Measurements from ENCODE around the gene FAM135A.
A peak's percentile ranks its signal among the peaks of the same experiment; 100 is the strongest.
"Not testable (repeated sequence)": the region's sequence is repeated elsewhere in the genome, so short reads cannot be mapped to it uniquely, and the experiment has no call there.

Gene FAM135A

DNA sequence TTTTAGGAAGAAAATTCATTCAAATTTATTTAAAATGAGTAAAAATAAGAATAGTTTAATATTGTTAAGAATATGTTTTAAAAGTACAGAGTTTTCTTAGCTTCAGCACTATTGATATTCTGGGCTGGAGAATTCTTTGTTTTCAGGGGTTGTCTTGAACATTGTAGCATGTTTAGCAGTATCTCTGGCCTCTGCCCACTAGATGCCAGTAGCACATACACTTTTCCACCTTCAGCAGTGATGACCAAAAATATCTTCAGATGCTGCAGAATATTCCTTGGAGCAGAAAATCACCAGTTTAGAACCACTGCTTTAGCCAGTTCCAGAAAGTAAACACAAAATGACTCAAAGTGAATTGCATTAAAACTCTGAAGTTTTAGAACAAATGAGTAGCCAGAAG is 134.0 kb downstream of the FAM135A start:
- no peak for DNase-seq (ENCODE audit: low spot score)

DNA sequence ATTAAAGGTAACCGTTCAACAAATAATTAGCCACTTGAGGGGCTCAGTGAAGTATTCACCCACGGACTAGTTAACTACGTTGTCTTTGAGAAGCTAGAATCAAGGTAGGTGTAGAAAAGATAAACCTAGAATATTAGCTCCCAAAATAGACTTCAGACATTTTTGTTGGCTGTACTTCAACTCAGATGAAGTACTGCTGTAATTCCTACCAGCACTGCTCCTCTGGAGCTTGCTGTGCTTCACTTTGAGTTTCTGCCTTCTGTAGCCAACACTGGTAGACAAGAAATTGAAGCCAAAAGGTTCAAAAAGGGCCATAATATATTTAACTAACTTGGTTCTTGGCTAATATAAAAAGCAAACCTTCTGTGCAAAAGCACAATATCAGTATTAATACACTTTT is 134.6 kb downstream of the FAM135A start:
- no peak for DNase-seq (ENCODE audit: low spot score)

DNA sequence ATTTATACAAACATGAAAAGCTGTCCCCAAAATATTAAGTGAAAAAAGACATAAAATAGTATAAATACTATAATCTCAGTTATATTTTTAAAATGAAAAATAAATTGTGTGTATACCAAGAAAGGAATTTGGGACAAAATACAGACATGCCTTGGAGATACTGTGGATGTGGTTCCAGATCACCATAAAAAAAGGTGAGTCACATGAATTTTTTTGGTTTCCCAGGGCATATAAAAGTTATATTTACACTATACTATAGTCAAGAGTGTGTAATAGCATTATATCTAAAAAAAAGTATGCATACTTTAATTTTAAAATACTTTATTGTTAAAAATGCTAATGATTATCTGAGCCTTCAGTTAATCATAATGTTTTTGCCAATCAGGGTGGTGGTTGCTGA is 136.0 kb downstream of the FAM135A start:
- DNase-seq (ENCODE audit: low spot score): no peak

DNA sequence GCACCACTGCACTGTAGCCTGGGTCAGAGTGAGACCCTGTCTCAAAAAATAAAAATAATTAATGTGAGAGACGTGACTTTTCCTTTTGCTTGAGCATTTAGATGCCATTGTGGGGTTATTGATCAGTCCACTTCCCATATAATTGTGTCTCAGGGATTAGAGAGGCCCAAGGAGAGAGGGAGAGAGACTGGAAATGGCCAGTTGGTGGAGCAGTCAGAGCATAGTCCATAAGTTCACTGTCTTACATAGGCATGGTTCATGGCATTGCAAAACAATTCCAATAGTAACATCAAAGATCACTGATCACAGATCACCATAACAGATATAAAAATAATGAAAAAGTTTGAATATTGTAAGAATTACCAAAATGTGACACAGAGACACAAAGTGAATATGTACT is 138.3 kb downstream of the FAM135A start:
- DNase-seq (ENCODE audit: low spot score): no peak

DNA sequence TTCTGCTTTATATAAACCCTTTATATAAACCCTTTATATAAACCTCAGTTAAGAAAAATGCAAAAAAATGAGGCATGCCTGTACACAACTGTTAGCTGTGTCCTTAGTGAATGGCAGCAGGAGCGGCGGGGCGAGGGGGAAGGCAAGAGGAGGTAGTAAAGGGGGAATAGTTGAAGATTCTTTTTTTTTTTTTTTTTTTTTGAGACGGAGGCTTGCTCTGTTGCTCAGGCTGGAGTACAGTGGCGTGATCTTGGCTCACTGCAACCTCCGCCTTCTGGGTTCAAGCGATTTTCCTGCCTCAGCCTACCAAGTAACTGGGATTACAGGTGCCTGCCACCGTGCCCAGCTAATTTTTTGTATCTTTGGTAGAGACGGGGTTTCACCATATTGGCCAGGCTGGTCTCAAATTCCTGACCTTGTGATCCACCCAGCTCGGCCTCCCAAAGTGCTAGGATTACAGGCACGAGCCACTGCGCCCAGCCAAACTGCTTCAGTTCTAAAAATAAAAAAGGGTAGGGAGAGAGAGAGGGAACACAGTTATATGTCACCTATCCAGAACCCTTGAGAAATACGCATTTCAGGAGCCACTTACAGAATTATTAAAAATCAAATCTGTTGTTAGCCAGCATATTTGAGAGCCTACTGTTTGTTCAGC is 139.1 kb downstream of the FAM135A start:
- DNase-seq (ENCODE audit: low spot score): not testable (repeated sequence)

DNA sequence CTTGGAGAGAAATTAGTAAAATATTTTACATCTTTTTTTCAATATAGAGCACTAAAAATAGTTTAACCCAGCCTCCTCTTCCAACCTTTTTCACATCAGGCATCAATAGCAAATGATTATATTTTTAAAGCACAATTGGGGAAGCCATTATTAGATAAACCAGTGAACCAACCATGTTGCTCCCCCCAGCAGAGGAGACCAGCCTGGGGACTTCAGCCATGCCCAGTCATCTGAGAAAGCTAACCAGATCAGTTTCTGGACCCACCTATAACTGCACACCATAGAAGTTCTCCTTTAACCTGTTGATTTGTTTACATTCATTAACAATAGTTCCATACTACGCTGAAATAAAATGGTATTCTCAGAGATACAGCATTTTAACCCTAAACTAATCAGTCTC is 139.7 kb downstream of the FAM135A start:
- no peak for DNase-seq (ENCODE audit: low spot score)

DNA sequence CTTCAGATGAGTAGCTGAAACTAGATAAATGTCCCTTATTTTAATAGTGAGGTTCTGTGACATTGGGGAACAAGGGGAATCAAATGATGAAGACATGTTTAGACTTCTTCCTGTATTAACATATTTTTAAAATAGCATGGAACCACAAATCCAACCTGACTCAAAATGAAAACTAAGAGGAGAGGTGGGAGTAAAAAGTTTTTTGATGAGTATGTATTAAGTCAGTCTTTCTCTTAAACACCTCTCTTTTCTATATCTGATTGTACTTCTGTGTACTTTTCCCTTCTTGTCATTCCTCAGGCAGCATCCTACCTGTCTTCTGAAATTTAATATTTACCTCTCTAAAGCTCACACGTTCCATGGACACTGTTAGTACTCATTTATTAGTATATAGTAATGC is 144.7 kb downstream of the FAM135A start:
- no peak for DNase-seq (ENCODE audit: low spot score)

DNA sequence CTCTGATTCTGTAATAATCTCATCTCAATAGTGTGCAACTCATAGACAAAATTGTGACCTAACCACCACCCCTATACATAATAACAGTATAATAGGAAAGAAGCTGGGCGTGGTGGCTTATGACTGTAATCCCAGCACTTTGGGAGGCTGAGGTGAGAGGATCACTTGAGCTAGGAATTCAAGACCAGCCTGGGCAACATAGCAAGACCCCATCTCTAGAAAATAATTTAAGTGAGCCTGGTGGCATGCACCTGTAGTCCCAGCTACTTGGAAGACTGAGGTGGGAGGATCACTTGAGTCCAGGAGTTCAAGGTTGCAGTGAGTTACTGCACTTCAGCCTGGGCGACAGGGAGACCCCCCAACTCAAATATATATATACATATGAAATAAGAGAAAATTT is 149.1 kb downstream of the FAM135A start:
- not testable (repeated sequence) for DNase-seq (ENCODE audit: low spot score)

DNA sequence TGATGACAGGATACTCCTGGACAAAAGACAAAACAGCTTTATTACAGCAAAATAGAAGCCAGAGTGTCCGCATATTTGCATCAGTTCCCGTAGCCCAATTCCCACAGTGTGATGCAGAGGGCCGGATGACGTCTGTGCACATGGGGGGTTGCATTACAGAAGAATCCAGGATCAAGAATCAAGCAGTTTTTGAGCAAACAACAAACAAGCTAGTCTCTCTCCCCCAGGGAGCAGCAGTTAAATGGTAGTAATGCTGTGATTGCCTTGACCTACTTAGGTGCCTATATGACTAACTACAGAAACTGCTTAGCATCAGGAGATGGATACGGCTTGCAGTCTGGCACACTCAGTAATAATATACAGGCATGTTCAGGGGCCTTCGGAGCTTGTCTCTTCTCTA is 150.2 kb downstream of the FAM135A start:
- no peak for DNase-seq (ENCODE audit: low spot score)

DNA sequence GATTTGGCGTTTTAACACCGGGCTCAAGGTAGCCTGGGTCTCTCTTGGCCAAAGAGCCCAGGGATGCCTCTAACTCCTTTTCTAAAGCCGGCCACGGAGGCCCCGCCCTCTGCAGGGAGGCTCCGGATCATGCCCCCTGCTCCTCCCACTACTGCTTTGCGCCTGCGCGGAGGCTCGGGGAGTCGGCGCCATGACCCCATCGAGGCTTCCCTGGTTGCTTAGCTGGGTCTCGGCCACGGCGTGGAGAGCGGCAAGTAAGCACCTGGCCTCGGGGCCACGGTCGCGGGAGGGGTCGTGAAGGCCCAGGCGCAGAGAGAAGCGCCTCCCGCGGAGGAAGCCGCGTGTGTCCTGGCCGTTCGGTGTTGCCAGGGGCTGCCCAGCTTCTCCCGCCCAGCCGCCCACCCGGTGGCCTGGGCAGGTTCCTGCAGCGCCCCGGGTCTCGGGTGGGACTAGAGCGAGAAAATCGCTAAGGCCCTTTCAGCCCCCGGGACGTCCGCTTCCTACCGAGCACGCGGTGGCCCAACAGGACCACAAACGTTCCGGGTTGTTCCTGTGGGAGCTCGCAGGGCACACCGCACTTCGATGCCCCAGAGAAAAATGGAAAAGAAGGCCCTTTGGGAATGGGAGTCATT is 153.6 kb downstream of the FAM135A start, which contains the start of gene SDHAF4:
Gene SDHAF4 (plus strand): TSS at position 180 of the 632 bp plus-strand sequence. CDS start 11 bp downstream, at position 191.
- DNase-seq (ENCODE audit: low spot score): peak; percentile 97

DNA sequence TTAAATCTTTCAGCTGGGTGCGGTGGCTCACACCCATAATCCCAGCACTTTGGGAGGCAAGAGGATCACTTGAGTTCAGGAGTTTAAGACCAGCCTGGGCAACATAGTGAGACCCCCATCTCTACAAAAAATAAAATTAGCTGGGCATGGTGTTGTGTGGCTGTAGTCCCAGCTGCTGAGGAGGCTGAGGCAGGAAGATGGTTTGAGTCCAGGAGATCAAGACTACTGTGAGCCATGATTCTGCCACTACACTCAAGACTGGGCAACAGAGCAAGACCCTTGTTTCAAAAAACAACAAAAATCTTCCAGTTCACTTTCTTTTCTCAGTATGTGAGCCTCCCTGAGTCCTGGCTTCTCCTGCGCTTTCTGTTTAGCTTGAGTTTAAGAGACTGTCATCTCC is 161.3 kb downstream of the FAM135A start:
- DNase-seq (ENCODE audit: low spot score): no peak

DNA sequence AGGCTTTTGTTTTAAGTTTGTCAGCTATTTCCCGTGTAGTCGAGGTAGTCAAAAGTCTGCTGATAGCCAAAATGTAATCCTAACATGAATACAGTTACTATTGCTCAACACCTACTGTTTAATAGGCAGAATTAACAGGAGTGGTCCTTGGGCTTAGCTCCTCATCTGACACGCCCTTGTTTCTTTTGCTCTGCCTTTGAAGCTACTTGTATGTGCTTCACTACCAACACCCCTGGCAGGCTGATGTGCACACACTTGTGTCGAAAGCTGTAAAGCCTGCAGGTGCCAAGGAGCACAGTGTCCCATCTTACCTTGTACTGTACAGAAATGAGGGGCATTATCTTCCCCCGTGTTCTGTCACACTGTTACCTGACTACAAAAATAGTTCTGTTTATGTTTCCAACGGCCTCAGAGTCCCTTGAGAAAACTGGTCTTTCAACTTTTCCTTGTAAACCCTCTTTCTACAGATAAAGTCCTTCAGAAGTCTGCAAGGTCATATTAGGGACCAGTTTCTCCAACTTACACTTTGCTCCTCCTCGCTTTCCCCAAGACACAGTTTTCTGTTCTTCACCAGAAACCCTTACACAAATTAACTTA is 162.7 kb downstream of the FAM135A start:
- peak; percentile 11 for DNase-seq (ENCODE audit: low spot score)

DNA sequence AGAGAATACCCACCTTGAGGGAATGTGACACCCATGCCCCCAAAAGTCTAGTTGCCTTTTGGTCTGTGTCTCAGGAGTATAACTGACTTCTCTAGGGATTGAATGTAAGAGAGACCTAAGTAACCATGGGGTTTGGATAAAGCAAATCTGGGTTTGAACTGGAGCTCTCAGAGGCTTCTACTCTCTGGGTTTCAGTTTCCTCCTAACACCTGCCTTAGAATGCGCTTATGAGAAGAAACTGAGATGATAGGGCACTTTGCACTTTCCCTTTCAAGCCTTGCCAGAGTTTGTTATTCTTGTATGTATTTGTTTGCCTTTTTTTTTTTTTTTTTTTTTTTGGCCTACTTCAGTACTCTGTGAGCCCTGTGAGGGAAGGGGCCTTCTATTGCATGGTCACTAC is 172.8 kb downstream of the FAM135A start:
- DNase-seq (ENCODE audit: low spot score): no peak

DNA sequence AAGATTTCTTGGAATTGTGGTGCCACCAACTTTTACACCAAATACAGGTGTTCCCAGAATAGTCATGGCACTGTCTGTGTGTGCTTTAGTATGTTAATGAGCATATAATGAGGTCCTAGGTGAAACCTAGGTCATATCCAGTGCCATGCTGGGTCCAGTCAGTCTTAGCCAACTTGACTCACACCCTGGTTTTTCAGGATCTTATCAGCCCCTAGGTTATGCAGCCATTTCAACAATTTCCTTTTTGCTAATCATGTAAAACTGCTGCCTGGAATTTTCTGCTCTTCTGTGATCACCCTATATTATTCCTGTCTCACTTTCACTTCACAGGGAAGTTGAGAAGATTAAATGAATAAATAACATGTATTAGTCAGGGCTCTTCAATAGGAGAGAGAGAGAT is 177.1 kb downstream of the FAM135A start:
- DNase-seq (ENCODE audit: low spot score): no peak

DNA sequence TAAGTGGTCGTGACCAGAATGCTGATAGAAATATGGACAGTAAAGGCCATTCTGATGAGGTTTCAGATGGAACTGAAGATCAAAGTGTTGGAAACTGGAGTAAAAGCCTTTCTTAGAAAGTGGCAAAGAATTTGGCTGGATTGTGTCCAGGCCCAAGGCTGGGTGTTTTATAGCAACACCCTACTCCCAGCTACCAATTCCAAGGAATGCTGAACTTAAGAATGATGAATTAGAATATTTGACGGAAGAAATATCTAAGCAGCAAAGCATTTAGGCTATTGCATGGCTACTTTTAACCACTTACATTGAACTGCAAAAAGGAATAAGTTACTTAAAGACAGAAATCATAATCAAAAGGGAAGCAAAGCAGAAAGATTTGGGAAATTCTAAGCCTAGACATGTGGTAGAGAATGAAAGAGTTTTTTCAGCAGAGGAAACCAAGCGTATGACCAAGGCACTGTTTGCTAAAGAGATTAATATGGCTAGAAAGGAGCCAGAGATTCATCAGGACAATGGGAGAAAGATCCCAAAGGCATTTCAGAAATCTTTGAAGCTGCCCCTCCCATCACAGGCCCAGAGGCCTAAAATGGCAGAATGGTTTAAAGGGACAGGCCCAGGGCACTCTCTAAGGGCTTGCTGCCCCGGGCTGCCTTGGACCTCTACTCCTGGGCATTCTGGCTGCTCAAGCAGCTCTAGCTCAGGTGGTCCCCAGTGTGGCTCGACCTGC is 179.2 kb downstream of the FAM135A start:
- DNase-seq (ENCODE audit: low spot score): peak; percentile 32

DNA sequence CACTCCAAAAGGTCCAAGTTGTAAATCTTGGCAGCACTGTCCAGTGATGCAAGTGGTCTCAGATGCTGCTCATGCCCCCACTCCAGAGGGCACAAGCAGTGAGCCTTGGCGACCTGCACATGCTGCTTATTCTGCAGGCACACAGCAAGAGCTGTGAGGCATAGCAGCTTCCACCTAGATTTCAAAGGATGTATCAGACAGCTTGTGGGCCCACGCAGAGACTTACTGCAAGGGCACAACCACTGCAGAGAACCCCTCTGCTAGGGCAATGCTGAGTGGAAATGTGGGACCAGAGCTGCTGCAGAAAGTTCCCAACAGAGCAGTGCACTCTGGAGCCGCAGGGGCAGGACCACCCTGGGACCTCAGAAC is 179.8 kb downstream of the FAM135A start:
- DNase-seq (ENCODE audit: low spot score): no peak

DNA sequence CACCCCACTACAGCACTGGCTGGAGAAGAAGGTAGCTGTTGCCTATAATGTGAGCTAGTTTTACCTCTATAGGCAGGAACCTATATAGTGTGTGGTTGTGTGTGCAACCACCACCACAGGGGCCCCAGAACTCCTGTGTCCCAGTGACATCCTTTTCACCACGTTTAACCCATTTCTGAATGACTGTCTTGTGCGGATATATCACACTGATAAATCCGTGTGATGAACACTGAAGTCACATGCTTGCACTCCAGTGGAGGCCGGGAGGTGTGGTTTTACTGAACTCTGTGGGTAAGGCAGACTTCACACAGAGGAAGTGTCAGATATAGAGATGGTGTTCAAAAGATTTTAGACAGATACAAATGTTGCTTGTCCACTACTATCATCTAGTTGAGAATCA is 185.9 kb downstream of the FAM135A start:
- DNase-seq (ENCODE audit: low spot score): no peak

DNA sequence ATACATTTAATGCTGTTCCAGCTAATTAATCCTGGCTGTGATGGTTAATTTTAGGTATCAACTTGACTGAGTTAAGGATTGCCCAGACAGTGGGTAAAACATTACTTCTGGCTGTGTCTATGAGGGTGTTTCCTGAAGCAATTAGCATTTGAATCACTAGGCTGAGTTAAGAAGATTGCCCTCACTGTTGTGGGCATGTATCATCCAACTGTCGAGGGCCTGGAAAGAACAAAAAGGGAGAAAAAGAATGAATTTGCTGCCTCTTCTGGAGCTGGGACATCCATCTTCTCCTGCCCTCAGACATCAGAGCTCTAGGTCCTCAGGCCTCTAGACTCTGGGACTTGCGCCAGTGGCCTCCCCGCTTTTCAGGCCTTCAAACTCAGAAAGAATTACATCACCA is 187.7 kb downstream of the FAM135A start:
- DNase-seq (ENCODE audit: low spot score): no peak

DNA sequence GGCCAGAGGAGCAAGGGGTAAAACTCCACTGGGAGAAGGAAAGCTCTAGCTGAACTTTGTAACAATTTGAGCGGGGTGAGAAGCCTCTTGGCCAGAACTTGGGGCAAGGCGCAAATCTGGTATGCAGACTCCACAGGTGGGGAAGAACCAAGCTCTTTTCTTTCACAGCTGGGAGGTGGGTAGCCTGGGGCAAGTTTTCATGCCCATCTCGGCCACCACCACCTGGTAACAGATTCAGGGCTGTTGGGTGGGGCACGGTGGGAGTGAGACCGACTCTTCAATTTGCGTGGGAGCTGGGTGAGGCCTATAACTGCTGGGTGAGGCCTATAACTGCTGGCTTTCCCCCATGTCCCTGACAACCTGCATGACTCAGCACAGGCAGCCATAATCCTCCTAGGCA is 190.9 kb downstream of the FAM135A start:
- no peak for DNase-seq (ENCODE audit: low spot score)

DNA sequence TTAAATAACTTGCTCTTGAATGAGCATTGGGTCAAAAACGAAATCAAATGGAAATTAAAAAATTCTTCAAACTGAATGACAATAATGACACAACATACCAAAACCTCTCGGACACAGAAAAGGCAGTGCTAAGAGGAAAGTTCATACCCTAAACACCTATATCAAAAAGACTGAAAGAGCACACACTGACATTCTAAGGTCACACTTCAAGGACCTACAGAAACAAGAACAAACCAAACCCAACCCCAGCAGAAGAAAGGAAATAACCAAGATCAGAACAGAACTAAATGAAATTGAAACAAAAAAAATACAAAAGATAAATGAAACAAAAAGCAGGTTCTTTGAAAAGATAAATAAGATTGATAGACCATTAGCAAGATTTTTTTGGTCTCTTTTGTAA is 194.1 kb downstream of the FAM135A start:
- DNase-seq (ENCODE audit: low spot score): not testable (repeated sequence)

DNA sequence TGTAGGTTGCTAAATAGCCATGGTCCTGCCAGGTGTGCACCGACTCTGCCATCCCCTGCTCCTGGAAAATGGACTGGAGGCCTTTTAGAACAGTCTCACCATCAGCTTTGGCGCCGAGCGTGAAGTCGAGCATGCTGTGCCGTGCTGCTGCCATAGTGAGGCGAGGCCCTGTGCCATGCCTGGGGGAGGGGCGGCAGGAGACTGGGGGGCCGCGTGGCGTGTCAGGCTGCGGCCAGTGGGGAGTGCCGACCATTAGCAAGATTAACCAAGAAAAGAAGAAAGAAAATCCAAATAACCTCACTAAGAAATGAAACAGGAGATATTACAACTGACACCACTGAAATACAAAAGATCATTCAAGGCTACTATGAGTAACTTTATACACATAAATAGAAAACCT is 195.9 kb downstream of the FAM135A start:
- not testable (repeated sequence) for DNase-seq (ENCODE audit: low spot score)

Measured in iPS-NIHi11 (cell line).